22Rv1 (cell line): Measurements from ENCODE around the gene TGFB1.

ENCODE experiments used
- H3K27ac ChIP-seq: fragments of 450-650 bp; 2 replicates; pipeline ENCODE4 v1.5.1; 2017
- CTCF ChIP-seq: fragments of 450-650 bp; IDR thresholded peaks from 2 replicates; pipeline ENCODE4 v1.5.1; 2017; ENCODE audit warnings: mild to moderate bottlenecking
- ZFX ChIP-seq: fragments of 450-650 bp; IDR thresholded peaks from 2 replicates; pipeline ENCODE4 v1.6.1; 2017; ENCODE audit warnings: antibody characterized with exemption, borderline replicate concordance

TGFB1 gene

GRCh38 chr19:41359741-41360140, 6.0 kb upstream of the TGFB1 start:
- no peak overlapping the region for H3K27ac ChIP-seq
- TF ChIP-seq ZFX (no peak), CTCF (no peak)

- TF ChIP-seq ZFX = no peak
- no peak for TF ChIP-seq CTCF
- H3K27ac ChIP-seq = no peak overlapping the region
Measured at GRCh38 chr19:41357746-41358145, 4.0 kb upstream of the TGFB1 start.

DNA sequence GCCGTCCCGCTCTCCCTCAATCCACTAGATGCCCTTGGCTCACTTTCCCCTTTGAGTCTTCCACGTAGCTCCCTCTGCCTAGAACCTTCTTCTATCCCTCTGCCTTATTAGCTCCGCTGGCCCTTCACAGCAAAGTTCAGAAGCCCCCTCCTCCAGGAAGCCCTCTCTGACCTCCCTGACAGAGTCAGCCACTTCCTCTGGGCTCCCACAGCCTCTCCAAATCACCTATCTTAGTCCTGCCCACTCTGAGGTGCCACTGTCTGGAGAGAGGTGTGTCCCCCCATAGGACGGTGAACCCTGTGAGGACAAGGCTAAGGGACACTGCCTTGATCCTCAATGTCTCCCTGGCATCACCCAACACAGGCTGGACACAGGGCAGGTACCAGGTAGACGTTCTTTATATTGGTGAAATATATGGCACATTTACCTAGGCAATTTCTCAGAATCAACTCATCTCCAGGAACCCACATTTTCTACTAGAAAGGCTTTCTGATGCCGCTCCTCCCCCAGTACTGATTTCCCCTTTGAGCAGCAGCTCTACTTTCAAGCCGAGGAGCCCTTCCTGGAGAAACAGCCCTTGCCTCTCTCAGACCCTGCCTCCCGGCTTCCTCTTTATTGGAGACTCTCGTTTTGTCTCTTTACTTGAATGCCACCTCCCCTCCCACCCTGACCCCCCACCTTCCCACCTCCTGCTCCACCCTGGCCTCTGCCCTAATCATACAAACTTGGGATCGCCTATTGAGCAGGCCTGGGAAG, 3.4 kb upstream of the TGFB1 start:
- TF ChIP-seq CTCF = no peak
- no peak for TF ChIP-seq ZFX
- no peak overlapping the region for H3K27ac ChIP-seq

GRCh38 chr19:41355802-41356201, 2.1 kb upstream of the TGFB1 start:
- TF ChIP-seq CTCF (no peak), ZFX (no peak)
- H3K27ac ChIP-seq = no peak overlapping the region

DNA sequence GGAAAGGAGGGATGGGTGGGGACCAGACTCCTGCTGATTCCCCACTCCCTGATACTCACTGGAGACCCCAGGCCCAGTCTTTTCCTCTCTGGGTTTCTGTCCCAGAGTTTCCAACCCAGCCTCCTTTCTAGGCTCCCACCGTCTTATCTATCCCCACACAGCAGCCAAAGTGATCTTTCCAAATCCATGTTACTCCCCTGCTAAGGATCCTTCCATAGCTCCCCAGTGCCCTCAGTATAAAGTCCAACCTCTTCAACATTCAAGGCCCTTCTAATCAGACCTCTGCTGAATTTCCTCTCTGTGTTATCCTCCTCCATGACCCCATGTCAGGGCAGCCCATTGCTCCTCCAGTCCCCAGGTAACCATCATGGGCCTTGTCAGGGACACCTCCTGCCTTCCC, 1.3 kb upstream of the TGFB1 start:
- no peak overlapping the region for H3K27ac ChIP-seq

DNA sequence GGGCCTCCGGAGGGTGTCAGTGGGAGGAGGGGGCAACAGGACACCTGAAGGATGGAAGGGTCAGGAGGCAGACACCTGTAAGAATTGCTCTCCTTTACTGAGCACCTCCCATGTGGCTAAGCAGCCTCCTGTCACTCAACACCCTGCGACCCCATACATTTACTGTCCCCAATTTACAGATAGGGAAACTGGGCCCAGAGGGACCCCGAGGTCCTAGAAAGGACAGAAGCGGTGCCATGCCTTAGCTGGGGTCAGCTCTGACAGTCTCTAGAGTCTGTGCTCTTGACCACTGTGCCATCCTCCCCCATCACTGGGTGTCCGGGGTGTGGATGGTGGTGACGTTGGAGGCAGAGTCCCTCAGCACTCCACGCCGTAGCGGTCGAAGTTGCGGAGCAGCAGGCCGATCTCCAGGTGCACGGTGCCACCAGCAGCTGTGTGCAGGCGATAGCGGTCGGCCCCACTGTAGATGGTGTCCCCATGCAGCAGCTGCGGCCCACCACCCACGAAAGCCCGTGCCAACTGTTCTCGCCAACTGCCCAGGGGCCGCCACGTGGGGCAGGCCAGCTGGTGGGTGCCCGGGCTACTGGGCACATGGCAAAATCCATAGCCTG, 726 bp upstream of the TGFB1 start:
- no peak overlapping the region for H3K27ac ChIP-seq
- TF ChIP-seq ZFX (no peak), CTCF (no peak)

More for the DNA sequence above, 1.3 kb upstream of the TGFB1 start:
- TF ChIP-seq ZFX = no peak
- no peak for TF ChIP-seq CTCF
